HEK293 (cell line): Measurements from ENCODE around the gene BRD1.

Source experiments
- ZBTB8A ChIP-seq: fragments of 450-650 bp; formaldehyde crosslinking; IDR thresholded peaks from 2 replicates; pipeline ENCODE4 v1.5.1; 2016; ENCODE audit warnings: missing biosample characterization, missing genetic modification characterization
- ZNF114 ChIP-seq: fragments of 450-650 bp; formaldehyde crosslinking; IDR thresholded peaks from 2 replicates; pipeline ENCODE4 v1.5.0; 2017; ENCODE audit warnings: missing biosample characterization, missing genetic modification characterization
- ZNF133 ChIP-seq: fragments of 450-650 bp; formaldehyde crosslinking; IDR thresholded peaks from 2 replicates; pipeline ENCODE4 v1.5.1; 2016; ENCODE audit warnings: missing biosample characterization, missing genetic modification characterization
- ZNF398 ChIP-seq: fragments of 450-650 bp; formaldehyde crosslinking; IDR thresholded peaks from 2 replicates; pipeline ENCODE4 v1.5.1; 2017; ENCODE audit warnings: missing biosample characterization, missing genetic modification characterization
- ZNF549 ChIP-seq: fragments of 450-650 bp; IDR thresholded peaks from 2 replicates; pipeline ENCODE4 v1.5.1; 2018; ENCODE audit warnings: missing biosample characterization, missing genetic modification characterization, mild to moderate bottlenecking, inconsistent platforms, moderate library complexity
- ZSCAN30 ChIP-seq: fragments of 450-650 bp; IDR thresholded peaks from 2 replicates; pipeline ENCODE4 v1.5.1; 2018; ENCODE audit warnings: missing biosample characterization, mild to moderate bottlenecking, missing genetic modification characterization, moderate library complexity
- TF ChIP-seq, protein P1 (sequence below): fragments of 450-650 bp; formaldehyde crosslinking; IDR thresholded peaks from 2 replicates; pipeline ENCODE4 v1.5.1; 2016; ENCODE audit warnings: missing biosample characterization, missing genetic modification characterization
- TF ChIP-seq, protein P2 (sequence below): fragments of 450-650 bp; formaldehyde crosslinking; IDR thresholded peaks from 2 replicates; pipeline ENCODE4 v1.5.1; 2017; ENCODE audit warnings: missing biosample characterization, mild to moderate bottlenecking, missing genetic modification characterization, moderate library complexity

GRCh38 chr22:49866134-49866533, 38.5 kb upstream of the BRD1 start:
- TF ChIP-seq ZNF133 (tag by site-specific recombination) (peak; percentile 99), ZNF398 (tag by site-specific recombination) (no peak), ZBTB8A (tag by site-specific recombination) (no peak), ZNF114 (tag by site-specific recombination) (no peak), ZNF549 (no peak), ZSCAN30 (tag by site-specific recombination) (no peak)
- TF ChIP-seq, protein P1, sequence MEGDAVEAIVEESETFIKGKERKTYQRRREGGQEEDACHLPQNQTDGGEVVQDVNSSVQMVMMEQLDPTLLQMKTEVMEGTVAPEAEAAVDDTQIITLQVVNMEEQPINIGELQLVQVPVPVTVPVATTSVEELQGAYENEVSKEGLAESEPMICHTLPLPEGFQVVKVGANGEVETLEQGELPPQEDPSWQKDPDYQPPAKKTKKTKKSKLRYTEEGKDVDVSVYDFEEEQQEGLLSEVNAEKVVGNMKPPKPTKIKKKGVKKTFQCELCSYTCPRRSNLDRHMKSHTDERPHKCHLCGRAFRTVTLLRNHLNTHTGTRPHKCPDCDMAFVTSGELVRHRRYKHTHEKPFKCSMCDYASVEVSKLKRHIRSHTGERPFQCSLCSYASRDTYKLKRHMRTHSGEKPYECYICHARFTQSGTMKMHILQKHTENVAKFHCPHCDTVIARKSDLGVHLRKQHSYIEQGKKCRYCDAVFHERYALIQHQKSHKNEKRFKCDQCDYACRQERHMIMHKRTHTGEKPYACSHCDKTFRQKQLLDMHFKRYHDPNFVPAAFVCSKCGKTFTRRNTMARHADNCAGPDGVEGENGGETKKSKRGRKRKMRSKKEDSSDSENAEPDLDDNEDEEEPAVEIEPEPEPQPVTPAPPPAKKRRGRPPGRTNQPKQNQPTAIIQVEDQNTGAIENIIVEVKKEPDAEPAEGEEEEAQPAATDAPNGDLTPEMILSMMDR (tag by site-specific recombination) = no peak
- TF ChIP-seq, protein P2, sequence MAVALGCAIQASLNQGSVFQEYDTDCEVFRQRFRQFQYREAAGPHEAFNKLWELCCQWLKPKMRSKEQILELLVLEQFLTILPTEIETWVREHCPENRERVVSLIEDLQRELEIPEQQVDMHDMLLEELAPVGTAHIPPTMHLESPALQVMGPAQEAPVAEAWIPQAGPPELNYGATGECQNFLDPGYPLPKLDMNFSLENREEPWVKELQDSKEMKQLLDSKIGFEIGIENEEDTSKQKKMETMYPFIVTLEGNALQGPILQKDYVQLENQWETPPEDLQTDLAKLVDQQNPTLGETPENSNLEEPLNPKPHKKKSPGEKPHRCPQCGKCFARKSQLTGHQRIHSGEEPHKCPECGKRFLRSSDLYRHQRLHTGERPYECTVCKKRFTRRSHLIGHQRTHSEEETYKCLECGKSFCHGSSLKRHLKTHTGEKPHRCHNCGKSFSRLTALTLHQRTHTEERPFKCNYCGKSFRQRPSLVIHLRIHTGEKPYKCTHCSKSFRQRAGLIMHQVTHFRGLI (tag by site-specific recombination) = no peak
